Subcutaneous adipose tissue (tissue), 4 donors: ENCODE results near the gene CYP26C1. TPM values are rescaled to one million over a fixed set of nuclear protein-coding genes. Genes with fewer than 3 reads are reported as not detected.

ENCODE experiments used
- CTCF ChIP-seq: fragments of 450-650 bp; IDR thresholded peaks from one replicate; pipeline ENCODE4 v1.5.1; 2016; ENCODE audit warnings: low read depth, mild to moderate bottlenecking, control low read depth, antibody characterized with exemption, moderate library complexity
- total RNA-seq, 4 donors: library from RNA; depleted of rRNA; stranded (reverse); fragments of >200 nt; gene quantifications; one replicate each; pipeline ENCODE4 v1.1.0, GENCODE V29; 2016

The CYP26C1 gene
- total RNA-seq, 4 donors from 2014 or later, result 0.19 to 0.22 TPM; not detected in 2

DNA sequence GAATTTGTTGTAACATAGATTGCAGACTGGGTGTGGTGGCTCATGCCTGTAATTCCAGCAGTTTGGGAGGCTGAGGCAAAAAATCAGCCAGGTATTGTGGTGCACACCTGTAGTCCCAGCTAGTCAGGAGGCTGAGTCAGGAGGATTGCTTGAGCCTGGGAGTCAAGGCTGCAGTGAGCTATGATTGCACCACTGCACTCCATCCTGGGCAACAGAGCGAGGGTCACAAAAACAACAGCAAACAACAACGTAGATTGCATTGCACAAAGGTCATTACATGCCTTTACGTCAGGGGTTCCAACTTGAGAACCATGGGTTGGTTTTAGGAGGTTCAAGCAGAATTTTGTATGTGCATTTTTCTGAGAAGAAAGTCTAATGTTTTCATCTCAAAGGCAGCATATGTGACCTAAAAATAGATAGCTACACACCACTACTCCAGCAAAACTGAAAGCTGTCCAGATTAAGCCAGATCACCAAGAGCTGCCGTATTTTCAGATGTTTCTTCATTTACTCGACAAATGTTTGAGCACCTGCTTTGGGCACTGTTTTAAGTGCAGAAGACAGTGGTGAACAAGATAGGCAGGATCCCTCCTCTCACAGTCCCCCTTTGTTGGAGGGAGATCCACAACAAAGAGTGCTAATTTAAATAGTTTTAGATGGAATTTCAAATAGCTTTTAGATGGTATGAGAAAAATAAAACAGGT lies 28.3 kb upstream of the CYP26C1 start:
- no peak for TF ChIP-seq CTCF

GRCh38 chr10:93032809-93033137 lies 27.8 kb upstream of the CYP26C1 start:
- TF ChIP-seq CTCF, result no peak

DNA sequence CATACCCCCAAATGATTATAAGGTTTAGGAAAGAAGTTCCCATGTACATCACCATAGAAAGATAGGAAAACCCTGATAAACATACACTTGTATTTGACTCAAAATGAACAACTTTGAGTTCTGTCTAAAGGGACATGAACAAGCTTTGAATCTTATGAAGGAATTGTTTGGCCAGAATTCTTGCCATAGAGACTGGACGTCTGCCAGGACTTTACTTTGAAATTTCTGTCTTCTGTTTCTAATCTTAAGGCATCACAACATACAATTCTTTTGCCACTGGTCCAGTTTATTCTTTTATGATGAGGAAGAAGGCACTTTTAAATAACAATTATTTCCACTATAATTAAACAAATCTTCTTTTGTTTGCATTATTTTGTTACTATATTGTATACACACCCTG lies 26.2 kb upstream of the CYP26C1 start:
- TF ChIP-seq CTCF, result no peak

DNA sequence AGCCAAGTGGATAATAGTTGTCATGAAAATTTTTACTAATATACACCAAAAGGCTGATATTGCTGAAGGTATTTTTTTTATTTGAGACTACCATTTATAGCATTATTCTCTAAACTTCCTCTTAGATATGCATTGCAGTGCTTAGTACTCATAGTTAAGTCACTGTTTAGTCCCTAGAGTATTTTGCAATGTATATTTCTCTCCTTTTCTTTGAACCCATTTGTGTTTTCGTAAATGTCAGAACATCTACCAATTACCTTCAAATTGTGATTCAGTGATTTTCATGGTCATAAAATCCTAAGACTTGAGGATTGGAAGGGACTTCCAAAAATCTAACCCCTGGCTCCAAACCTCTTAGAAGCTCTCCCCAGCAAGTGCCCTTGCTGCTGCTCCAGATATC lies 21.5 kb upstream of the CYP26C1 start:
- no peak for TF ChIP-seq CTCF

DNA sequence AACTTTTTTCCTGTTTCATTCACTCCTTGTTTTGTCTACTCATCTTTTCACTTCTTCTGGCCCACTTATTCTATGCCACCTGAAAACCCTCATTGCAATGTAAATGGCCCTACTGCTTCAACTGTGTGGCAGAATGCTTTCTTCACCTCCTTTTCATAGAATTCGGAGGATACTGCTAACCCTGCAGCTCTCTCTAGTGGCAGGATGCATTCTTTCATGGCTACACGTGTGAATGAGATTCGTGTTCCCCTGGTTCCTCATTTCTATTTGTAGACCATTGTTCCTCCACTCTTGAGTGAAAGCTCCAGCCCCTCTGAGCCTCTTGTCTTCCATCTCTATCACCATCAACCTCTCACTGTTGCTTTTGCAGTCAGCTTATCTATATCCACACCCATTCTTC lies 20.9 kb upstream of the CYP26C1 start:
- no peak for TF ChIP-seq CTCF

DNA sequence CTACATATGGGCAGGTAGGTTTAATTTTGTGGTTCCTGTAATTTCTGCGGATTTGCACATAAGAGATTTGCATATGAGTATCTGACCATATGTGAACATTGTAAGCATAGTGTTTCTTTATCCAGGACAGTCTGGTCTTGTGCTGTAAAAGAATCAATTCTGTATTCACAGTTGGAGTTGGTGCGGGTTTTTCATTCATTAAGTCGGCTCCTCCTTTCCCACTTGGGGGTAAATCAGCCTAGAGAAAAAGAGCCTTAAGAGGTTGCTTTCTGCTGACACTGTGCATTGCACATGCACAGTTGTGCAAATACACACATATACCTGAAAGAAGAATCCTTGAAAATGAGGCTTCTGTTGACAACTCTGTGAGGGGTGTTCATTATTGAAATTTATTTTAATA lies 6.1 kb upstream of the CYP26C1 start:
- no peak for TF ChIP-seq CTCF

DNA sequence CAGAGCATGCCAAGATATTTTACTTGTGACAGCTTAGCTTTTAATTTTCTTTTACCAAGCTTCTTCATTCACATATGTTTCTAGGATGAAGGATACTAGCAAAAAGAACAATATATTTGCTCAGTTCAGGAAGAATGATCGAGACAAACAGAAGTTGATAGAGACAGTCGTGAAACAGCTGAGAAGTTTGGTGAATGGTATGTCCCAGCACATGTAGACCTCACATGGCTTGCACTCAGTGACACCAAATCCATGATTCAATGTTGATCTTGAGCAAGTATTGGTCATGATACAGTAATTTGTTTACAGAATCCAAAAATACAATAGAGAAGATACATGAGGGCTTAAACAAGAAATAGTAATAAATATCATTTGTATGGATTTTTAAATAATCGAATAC lies 2.5 kb upstream of the CYP26C1 start:
- no peak for TF ChIP-seq CTCF
